NCI-H2081 (cell line): ENCODE results near the gene FAM131B.
"Not testable (repeated sequence)": the region's sequence is repeated elsewhere in the genome, so short reads cannot be mapped to it uniquely, and the experiment has no call there.

Experiments
- DNase-seq, 2 experiments: peaks; one replicate each; lab custom pipeline; 2025; lab: John Stamatoyannopoulos, UW

The FAM131B gene

GRCh38 chr7:143395187-143396149 is 33.0 kb upstream of the FAM131B start:
- DNase-seq: no peak

DNA sequence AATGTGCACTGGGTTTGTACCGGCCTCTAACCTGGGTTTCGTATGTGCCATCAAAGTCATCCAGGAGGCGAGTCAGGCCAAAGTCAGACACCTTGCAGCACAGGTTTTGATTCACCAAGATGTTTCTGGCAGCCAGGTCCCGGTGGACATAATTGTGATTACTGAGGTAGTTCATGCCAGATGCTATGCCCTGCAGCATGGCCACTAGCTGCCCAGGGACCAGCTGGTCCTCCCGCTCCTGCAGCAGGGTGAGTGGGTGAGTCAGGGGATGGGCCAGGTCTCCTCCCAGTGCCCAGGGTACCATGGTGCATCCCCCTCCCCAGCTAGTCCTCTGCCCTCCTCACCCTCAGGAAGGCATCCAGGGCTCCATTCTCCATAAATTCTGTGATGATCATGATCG is 32.3 kb upstream of the FAM131B start:
- DNase-seq: no peak

DNA sequence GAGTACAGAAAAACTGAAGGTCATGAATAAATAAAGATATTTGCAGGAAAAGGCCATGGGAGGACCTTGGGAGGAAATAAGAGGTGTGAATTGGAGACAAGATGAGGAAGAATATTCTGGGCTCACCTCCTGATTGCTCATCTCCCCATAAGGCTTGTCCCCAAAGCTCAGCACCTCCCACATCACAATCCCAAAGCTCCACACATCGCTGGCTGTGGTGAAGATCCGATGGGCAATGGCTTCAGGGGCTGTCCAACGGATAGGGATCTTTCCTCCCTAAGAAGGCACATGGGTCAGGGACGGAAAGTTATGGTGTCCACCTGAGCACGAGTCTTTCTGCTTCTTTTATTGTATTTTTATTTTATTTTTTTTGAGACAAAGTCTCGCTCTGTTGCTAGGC is 31.6 kb upstream of the FAM131B start:
- DNase-seq: no peak

DNA sequence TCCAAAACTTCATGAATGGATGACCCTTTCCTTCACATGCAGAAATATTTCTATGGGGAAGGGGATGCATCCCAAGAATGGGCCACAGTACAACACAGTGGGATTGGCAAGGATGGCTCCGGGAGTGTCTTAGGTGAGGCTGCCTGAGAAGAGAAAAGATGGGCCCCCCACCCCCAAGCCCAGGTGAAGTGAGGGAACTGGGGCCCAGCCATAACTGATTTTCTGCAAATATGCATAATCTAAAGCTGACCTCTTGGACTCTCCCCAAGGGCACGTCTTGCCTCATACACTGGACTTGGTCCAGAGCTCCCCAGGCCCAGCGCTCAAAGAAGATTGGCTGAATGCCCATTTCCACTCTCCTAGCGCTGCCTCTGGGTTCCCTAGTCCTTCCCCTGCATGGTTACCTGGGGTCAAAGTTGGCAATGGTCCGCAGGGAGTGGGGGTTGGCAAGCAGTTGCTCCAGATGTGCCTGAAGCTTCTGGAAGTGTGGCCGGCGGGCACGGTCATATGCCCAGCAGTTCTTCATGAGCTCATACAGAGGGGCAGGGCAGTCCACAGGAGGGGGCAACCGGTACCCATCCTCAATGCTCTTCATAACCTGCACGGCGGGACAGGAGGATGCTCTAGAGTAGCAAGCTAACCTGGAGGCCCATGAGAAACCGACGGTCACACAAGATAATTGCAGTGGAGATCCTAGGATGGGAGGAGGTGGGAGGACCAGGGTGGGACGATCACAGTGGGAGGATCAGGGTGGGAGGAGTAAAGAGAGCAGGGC is 30.9 kb upstream of the FAM131B start:
- DNase-seq: no peak

GRCh38 chr7:143392875-143393266 is 30.4 kb upstream of the FAM131B start:
- no peak for DNase-seq

- not testable (repeated sequence) for DNase-seq
Observed at GRCh38 chr7:143392427-143392826, 29.9 kb upstream of the FAM131B start.

GRCh38 chr7:143391462-143392404 is 29.2 kb upstream of the FAM131B start:
- DNase-seq: no peak

GRCh38 chr7:143390773-143391317 is 28.3 kb upstream of the FAM131B start:
- DNase-seq: no peak

DNA sequence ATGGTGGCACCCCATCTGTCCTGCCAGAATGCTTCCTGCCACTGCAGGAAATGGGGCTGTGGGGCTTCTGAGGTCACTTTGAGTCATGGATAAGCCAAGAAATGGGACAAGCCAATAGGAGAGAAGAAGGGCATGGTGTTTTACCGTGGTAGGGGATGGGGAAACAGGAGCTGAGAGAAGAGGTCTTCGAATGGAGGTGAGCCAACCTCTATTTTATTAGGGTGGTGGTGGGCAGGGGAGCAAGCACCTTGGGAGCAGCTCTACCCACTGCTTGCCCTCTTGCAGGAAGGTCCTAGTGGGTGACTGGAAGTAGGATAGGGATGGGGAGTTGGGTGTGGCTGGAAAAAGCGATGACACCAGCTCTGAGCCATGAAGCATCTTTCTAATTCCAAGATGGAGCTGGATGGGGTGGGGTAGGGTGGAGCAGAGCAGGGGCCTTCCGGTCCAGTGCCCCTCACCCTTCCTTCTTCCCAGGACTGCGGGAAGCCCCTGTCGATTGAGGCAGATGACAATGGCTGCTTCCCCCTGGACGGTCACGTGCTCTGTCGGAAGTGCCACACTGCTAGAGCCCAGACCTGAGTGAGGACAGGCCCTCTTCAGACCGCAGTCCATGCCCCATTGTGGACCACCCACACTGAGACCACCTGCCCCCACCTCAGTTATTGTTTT is 27.7 kb upstream of the FAM131B start:
- DNase-seq: no peak

DNA sequence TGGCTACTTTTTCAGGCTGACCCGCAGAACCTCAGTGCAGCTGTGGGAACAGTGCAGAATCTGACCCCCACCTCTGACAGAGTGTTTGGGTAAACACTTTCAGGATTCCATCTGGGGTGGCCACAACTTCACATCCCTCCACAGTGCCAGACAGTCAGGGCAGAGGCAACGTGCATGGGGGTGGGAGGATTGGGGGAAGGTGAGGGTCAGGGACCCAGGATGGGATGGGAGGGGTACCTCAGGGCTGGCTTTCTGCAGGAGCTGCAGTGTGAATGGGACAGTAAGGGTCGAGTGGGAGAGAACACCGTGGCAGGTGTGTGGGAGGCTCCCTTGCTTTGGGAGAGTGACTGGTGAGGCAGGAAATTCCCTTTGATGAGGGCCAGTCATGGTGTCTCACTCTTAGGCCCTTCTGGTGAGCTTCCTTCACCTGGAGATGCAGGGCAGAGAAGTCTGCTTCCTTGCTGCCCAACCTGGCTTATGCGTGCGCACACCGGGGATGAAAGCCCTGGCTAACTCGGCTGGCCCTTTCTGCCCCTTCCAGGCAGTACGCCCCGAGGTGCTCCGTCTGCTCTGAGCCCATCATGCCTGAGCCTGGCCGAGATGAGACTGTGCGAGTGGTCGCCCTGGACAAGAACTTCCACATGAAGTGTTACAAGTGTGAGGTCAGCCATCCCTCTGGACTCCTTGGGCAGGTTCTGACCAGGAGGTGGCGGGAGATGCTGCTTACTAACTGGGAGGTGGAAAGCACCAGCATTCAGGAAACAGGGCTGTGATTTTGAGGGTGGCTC is 27.0 kb upstream of the FAM131B start:
- DNase-seq: no peak

DNA sequence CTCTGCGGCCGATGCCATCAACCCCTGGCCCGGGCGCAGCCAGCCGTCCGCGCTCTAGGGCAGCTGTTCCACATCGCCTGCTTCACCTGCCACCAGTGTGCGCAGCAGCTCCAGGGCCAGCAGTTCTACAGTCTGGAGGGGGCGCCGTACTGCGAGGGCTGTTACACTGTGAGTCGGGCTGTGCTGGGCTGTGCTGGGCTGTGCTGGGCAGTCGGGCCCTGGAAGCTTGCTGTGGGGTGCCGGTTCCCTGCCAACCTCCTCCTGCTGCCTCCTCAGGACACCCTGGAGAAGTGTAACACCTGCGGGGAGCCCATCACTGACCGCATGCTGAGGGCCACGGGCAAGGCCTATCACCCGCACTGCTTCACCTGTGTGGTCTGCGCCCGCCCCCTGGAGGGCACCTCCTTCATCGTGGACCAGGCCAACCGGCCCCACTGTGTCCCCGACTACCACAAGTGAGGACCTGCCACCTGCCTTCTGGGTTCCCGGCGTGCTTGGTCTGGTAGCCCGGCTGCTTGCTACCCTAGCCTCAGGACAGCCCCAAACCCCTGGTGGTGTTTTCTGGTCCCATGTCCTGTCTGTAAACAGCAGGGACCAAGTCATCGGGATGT is 26.1 kb upstream of the FAM131B start:
- DNase-seq: no peak

GRCh38 chr7:143388051-143388450 is 25.5 kb upstream of the FAM131B start:
- no peak for DNase-seq

GRCh38 chr7:143387156-143387975 is 24.9 kb upstream of the FAM131B start:
- no peak for DNase-seq

GRCh38 chr7:143385891-143386781 is 23.6 kb upstream of the FAM131B start:
- DNase-seq: no peak

GRCh38 chr7:143384661-143385631 is 22.4 kb upstream of the FAM131B start:
- no peak for DNase-seq

DNA sequence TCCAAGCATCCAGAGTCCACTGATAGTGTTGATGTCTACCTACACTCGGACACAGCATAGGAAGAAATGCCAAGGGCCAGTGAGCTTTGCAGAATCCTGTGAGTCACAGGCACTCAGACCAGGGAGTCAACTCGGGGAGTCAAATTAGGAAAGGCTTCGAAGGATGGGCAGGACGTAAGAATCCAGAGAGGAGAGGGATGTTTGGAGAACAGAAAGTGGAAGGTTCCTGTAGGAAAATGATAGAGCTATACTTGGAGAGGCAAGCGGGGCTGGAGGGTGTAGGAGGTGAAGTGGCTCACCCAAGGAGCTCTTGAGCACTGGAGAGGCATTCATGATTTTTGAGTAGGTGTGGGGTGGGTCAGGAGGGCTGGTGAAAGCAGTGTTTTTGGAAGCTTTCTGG is 21.6 kb upstream of the FAM131B start:
- DNase-seq: no peak

DNA sequence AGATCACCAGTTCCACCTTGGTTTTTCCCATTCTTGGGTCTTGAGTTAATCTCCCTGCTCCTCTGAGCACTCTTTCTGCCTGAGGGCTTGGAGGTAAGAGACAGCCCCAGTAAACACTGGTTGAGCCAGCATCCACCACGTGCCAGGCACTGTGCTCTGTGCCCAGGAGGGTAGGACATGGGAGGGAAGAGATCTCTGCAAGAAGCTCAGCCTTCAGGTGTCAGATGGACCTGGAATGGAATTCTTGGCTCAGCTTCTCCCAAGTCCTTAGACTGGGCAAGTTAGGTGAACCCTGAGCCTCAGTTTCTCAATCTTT is 21.1 kb upstream of the FAM131B start:
- DNase-seq: no peak
